Activated effector memory CD4-positive, alpha-beta T cell treated with anti-CD3 and anti-CD28 coated beads, Interleukin-2, amount 50 U/mL, for 16 hours (primary cell): ENCODE results near the gene GFER.
A peak's percentile ranks its signal among the peaks of the same experiment; 100 is the strongest.
"Not testable (repeated sequence)": the region's sequence is repeated elsewhere in the genome, so short reads cannot be mapped to it uniquely, and the experiment has no call there.

Experiments
- DNase-seq: peaks from one replicate; pipeline ENCODE4 v3.0.0-alpha.2; 2020

Gene GFER

DNA sequence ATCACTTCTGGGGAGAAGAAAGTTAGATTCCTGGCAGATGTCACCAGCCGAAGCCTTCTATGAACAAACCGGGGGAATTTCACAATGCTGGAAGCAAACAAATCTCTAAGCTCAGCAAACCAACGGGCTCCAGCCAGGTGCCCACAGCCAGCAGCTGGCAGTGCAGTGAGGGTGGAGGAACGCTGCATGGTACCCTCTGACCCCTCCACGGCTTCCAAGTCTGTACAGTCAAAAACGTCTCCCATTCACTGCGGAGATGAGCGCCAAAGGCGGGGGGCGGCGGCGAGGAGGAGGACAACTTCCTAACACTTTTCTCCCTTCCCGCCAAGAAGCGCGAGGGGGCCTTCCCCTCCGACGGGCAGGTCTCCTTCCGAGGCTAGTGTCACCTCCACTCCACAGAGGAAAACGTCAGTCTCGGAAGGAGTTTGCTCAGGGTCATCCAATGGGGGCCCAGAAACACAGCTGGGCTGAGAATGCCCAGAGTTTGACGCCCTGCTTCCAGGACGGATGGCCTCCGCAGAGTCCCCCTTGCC lies 24.7 kb downstream of the GFER start:
- DNase-seq, result peak; percentile 75

DNA sequence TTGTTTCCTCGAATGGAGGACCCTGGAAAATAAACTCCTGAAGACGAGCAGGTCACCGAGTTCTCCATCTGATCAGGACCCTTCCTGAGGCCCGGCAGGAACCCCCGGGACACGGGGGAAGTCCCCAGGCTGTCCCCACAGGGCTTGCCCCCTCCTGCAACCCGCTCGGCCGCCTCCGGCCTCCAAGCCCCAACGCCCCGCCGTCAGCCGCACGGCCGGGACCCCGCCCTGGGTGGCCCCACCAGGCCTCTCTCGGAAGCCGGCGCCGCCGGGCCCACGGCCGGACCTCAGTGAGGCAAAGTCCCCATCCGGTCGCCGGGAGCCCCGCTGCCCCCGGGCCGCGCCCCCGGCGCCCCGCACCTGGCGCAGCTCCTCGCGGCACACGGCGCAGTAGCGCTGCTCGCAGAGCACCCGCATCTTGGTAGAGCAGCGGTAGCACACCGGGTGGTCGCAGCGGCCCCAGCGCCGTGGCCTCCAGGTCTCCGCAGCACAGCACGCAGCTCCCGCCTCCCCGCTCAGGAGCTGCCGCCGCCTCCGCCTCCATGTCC lies 25.2 kb downstream of the GFER start:
- peak; percentile 77 for DNase-seq

DNA sequence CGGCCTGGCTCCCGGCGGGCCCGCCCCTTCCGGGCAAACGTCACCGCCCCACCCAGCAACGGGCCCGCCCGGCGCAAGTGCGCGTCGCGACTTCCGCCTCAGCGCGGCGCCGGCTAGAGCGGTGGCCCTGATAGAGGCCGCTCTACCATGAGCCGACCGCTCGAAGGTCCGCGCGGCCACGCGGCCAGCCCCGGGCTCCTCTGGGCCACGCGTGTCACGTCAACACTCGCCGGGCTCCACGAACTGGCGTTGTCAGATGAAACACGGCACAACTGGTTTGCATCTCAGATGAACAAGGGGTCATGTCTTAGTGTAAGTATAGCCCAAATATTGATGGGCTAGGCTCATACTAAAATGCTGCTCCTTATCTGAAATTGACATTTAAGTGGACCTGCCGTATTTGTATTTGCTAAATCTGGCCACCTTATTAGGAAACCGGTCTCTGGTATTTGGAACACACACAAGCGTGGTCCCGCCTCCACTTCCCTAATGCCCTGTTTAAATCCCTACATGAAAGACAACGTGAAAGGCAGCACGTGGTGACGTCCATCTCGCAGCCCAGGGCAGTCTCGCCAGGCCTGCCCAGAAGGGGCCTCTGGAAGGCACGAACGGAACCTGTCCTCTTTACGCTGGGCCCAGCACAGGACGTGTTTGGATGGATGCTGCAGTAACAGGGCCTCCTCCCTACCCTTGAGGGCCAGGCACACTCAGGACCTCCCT lies 26.0 kb downstream of the GFER start, which contains the start of gene ZNF598:
Gene ZNF598 (minus strand): TSS at position 31 of the 720 bp plus-strand sequence.
- peak; percentile 93 for DNase-seq

DNA sequence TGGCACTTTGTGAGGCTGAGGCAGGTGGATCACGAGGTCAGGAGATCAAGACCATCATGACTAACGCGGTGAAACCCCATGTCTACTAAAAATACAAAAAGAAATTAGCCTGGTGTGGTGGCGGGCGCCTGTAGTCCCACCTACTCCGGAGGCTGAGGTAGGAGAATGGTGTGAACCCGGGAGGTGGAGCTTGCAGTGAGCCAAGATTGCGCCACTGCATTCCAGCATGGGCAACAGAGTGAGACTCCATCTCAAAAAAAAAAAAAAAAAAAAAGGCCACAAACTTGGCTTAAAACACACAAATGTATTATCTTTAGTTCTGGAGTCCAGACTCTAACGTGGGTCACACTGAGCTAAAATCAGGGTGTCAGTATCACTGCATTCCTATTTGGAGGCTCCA lies 27.7 kb downstream of the GFER start:
- DNase-seq, result not testable (repeated sequence)

DNA sequence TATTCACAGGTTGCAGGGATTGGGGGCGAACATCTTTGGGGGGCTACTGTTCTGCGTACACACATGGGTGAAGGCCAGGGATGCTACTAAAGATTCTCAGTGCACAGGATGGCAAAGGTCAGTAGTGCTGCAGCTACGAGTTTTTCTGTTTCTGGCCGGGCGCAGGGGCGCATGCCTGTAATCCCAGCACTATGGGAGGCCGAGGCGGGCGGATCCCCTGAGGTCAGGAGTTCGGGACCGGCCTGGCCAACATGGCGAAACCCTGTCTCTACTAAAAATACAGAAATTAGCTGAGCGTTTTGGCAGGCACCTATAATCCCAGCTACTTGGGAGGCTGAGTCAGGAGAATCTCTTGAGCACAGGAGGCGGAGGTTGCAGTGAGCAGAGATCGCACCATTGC lies 29.5 kb downstream of the GFER start:
- DNase-seq, result no peak

DNA sequence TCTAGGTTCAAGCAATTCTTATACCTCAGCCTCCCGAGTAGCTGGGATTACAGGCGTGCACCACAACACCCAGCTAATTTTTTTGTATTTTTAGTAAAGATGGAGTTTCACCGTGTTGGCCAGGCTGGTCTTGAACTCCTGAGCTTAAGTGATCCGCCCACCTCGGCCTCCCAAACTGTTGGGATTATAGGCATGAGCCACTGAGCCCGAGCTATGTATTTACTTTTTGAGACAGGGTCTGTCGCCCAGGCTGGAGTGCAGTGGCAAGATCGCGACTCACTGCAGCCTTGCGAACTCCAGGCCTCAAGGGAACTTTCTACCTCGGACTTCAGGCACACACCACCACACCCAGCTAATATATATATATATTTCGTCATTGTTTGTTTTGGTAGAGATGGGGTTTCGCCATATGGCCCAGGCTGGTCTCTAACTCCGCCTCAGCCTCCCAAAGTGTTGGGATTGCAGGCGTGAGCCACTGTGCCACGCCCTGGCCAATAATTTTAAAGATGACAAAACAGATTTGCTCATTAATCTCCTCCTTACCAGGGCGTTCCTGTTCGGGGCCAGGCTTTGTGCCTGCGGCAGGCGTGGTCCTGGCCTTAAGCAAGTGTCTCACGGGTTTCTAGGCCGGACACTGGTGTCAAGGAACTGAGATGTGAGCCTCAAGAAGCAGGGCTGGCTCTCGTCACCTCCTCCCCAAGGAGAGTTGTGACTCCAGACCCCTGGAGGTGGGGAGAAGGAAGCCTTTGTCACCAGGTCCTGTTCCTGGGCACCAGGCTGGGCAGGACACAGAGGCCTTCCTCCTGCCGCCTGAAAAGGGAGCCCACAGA lies 31.3 kb downstream of the GFER start:
- DNase-seq, result no peak

GRCh38 chr16:2015947-2016208 lies 31.9 kb downstream of the GFER start:
- DNase-seq, result no peak

- DNase-seq, result peak; percentile 72
These were observed 32.5 kb downstream of the GFER start for GRCh38 chr16:2016407-2016922.

DNA sequence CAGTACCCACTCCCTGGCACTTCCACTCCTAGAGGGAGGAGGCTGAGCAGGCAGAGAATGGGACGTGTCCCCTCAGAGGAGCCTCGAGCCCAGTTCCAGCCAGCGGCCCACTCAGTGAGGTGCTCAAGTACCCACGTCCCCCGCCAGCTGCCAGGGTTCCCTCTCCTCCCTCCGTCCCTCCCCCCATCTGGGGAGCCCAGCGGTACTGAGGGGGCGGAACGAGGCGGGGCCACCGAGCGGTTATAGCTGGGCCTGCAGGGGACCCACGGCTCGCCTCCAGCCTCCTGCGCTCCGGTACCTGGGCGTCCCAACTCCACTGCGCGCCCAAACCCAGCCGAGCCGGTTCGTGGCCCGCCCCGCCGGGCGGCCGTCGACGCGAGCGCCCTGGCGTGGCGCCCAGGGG lies 35.5 kb downstream of the GFER start, which contains the start of gene NPW:
Gene NPW (plus strand): TSS at position 268 of the 403 bp plus-strand sequence.
- DNase-seq, result peak; percentile 74

DNA sequence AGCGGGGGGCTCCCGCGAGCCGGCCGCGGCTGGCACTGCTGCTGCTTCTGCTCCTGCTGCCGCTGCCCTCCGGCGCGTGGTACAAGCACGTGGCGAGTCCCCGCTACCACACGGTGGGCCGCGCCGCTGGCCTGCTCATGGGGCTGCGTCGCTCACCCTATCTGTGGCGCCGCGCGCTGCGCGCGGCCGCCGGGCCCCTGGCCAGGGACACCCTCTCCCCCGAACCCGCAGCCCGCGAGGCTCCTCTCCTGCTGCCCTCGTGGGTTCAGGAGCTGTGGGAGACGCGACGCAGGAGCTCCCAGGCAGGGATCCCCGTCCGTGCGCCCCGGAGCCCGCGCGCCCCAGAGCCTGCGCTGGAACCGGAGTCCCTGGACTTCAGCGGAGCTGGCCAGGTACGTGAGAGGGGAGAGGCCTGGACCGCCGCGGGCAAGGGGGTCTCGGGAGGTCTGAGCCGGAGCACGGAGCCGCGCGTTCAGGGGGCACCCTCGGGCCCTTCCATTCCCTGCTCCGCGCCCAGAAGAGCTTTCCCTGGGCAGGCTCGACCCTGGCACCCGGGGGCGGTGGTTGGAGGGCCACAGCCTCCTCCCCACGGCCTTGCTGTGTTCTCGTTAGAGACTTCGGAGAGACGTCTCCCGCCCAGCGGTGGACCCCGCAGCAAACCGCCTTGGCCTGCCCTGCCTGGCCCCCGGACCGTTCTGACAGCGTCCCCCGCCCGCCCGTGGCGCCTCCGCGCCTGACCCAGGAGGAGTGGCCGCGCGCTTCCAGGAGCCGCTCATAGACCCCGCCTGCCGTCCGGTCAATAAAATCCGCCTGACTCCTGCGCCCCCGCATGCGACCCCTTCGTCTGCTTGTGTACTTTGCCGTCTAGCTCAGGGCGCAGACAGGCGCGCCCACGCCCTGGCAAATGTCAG lies 36.2 kb downstream of the GFER start:
- no peak for DNase-seq

GRCh38 chr16:2022723-2023091 lies 38.7 kb downstream of the GFER start:
- DNase-seq, result no peak

DNA sequence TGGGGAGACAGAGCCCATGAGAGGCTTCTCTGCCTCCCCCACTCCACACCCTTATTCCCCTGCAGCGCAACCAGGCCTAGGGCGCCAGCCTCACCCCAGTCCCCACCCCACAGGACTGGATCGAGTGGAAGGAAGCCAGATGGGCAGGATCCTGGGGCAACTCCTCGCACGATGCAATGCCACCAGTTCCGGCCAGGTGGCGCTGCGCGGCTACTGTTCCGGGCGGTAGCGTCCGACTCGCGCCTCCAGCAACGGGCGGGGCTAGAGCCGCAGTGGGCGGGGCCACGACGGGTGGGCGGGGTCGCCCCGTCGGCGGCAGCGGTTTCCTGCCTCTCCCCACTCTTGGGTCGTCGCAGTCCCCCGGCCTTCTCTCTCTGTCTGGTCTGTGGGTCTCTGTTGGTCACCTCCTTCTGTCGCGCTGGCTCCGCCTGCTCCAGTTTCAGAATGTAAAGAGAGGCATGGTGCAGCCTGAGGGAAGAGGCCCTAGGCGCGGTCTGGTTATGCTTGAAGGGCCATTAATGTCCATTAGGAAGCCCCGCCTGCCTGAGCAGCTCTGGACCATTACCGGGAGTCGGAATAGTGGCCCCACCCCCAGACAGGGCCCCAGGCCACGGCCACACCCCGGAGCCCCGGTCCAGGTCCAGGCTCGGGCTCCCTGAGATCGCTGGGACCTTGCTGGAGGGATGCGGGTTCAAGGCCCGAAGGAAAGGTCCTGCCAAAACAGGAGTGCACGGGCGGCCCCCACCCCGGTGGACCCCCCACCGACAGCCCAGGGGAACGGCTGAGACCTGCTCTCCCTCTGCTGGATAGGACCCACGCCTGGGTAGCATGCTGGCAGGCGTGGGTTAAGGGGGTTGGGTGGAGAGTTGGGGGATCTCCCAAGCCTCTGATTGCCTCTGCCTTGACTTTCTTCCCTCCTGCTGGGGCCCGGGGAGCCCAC lies 39.4 kb downstream of the GFER start:
- DNase-seq, result peak; percentile 98

- DNase-seq, result no peak
These were observed 40.0 kb downstream of the GFER start for GRCh38 chr16:2024032-2024420.

DNA sequence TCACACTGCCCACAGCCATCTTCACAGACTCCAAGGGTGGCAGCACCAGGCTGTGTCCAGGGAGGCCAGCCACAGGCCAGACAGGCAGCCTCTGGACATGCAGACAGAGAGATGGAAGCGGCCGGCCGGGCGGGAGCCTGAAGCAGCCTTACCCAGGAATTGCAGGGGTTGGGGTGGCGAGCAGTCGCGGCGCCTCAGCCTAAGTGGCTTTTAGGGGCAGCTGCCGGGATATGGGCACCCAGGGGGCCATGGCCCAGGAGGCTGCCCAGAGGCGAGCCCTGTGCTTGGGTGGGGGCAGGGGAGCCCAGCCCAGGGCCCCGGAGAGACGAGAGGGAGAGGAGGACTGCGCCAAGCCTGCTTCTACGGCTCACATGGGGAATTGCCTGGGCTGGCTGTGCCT lies 41.3 kb downstream of the GFER start:
- no peak for DNase-seq

GRCh38 chr16:2025878-2026460 lies 42.0 kb downstream of the GFER start:
- no peak for DNase-seq

DNA sequence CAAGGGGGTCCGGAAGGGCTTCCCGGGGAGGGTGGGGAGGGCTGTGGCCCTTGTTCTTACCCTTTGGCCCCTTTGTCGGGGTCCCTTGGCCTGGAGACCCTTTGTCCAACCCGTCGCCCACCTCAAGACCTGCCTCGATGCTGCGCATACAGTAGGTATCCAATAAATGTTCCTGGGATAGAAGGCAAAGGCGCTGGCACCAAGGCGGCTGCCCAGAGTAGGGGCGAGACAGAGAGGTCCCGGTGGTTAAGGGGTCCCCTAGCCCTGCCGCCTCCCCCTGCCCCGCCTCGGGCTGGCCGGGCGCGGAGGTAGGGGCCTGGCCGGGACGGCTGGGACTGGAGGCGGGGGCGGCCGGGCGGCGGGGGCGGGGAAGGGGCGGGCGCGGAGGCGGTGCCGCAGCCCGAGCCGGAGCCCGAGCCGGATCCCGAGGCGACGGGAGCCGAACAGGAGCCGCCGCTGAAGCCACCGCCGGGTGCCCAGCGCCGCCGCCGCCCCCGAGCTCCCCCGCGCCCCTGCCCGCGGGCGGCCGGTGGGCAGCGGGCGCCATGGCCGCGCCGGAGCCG lies 42.5 kb downstream of the GFER start, which contains the start of gene NHERF2:
Gene NHERF2 (plus strand): TSS at position 442 of the 563 bp plus-strand sequence. CDS start 104 bp downstream, at position 546.
- peak; percentile 75 for DNase-seq

GRCh38 chr16:2027024-2028010 lies 43.3 kb downstream of the GFER start:
- peak; percentile 71 for DNase-seq

DNA sequence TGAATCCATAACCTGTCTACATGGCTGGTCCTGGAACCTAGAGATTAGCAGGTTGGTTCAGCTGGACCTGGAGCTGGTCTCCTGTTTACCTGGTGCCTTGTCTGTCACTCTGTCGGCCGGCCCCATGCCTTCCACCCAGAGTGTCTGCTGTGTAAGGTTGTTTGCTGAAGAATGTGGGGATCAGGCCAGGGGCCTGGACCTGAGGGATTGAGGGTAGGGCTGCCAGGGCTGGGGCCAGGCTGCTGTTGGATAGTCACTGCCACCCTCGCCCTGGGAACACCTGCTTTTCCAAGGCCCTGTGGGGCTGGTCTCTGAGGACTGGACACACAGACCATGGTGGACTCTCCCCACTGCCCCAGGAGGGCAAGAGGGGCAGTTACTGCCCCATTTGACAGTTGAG lies 44.2 kb downstream of the GFER start:
- DNase-seq, result no peak

- no peak for DNase-seq
These were observed 44.7 kb downstream of the GFER start for GRCh38 chr16:2028620-2029220.
